Activated CD8-positive, alpha-beta memory T cell treated with anti-CD3 and anti-CD28 coated beads, Interleukin-2, amount 50 U/mL, for 24 hours (primary cell): Measurements from ENCODE around the gene A2ML1.
"Not testable (repeated sequence)": the region's sequence is repeated elsewhere in the genome, so short reads cannot be mapped to it uniquely, and the experiment has no call there.

Source experiments
- DNase-seq: peaks from one replicate; pipeline ENCODE4 v3.0.0-alpha.2; 2020; ENCODE audit errors: extremely low read depth

A2ML1 gene

DNA sequence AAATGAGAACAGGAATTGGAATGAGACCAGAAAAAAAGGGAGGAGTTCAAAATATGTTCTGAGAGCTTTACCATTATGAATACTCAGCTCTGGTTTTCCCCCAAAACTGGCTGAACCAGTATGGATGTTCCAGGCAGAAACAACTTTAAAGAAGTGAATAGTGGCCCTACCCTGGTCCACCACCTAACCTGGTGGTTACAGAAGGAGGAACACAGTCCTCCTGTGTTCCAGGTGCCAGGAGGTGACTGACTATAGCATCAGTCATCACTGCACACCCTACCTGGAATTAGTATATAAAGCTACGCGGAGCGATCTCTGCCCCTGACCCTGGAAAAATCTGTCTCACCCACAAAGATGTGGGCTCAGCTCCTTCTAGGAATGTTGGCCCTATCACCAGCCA is at the start of gene A2ML1:
TSS of gene A2ML1 (plus strand) at position 324 of the 400 bp plus-strand sequence. CDS start at position 355, 31 bp downstream.
- DNase-seq, result no peak

DNA sequence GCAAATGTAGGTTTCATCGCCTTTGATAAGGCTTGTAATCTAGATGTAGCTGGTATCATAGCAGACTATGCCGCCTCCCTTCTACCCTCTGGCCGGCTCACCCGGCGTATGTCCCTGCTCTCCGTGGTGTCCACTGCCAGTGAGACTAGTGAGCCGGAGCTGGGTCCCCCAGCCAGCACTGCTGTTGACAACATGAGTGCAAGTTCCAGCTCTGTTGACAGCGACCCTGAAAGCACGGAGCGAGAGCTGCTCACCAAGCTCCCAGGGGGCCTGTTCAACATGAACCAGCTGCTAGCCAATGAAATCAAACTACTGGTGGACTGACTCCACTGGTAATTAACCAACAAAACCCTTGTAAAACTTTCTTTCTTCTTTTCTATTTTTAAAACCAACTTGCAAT is 49.0 kb upstream of the A2ML1 start:
- DNase-seq, result no peak

DNA sequence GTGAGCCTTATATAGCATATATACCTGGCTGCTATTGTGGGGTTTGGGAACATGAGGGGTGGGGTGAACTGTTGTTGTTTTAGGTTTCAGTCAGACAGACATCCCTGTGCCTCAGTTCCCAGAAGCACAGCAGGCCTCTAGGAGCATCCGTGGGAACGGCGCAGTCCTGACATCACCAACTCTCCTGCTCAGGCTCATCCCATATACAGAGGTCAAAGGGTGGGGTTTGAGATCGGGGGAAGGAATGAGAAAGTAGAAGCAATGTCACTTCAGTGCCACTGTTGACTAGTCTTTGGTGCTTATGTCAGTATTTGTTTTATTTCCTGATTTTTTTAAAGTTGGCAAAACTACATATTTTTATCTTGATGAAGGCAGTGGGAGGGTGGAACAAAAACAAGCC is 43.1 kb upstream of the A2ML1 start:
- DNase-seq, result no peak

DNA sequence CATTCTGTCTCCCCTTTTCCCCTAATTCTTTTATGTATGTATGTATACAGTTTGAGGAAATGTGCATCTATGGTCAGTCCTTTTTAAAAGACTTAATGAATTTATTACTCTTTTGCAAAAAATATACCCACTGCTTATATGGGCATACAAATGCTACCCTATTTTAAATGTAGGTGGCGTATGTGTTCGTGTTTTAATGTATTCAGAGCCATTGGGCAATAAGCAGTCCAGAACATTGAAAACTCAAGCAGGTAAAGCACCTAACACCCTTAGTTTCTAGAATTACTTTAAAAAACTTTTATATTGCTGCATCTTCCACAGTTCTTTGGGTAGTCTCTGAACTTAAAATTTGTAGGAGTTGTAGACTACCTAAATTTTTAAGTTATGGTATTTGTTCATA is 42.6 kb upstream of the A2ML1 start:
- no peak for DNase-seq

DNA sequence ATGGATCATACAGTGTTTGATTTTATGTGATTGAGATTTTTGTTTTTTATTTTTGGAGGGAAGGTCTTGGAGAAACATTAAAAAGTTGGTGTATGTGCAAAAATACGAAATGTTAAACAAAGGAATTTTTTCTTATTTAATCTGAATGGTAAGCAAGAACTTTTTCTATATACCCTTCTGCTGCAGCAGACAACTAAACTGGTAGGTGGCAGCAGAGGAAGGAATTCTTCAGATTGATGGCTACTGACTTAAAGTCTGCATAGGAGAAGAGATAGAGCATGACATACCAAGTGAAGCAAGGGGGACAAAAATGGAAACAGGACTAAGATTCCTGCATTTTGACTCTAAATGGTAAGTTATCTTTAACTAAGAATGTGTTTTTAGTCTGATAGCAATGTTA is 42.0 kb upstream of the A2ML1 start:
- no peak for DNase-seq

DNA sequence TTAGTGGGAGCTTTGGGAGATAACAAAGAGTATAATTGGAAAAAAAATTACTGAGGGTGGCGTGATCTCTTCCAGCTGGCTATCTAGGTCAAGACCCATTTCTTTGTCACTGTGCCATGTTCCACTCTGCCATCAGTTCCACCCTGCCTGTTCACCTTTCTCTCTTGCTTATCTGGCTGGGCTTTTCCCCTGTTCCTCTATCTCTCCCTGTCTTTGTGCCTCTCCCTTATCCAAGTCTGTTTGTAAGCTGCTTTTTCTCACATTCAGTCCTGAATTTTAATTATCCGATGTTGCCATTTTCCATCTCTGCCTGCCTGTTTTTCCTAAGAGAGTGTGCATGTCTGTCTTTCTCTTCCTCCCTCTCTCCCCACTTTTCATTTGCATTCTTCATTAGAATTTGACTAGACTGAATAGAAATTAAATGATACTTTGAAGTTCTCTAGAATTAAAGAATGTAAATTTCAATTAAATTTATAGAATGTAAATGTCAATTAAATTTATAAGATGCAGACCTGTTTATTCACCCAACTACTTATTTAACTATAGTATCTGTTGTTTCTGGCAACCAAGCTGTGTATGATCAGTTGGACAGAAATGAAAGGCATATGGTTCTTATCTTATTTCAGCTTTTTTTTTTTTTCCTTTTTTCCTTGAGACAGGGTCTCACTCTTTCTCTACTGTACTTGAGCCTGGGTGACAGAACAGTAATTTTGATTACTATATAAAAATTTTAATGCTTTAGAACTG is 40.9 kb upstream of the A2ML1 start:
- no peak for DNase-seq

DNA sequence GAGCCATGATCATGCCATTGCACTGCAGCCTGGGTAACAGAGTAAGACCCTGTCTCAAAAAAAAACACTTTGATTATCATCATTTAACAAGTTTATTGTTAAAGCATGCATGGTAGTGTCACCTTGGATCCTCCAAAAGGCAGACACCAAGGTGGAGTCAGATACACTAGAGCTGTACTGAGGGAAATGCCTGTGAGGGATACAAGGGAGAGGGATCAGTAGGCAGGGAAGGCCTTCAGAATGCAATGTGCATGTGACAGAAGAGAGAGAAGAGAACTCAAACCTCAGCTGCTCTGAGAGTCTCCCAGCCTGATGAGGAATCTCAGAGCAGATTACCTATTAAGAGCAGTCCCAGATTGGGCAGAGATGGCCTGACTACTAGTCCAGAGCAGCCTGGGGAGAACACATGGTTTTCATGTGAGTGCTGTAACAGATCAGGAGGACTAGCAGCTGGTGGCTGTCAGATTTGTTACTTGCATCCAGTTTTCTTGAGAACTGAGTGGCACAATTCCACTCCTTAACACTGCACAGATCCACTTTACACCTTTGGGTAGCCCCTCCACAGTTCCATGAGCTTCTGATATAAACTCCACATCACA is 38.0 kb upstream of the A2ML1 start:
- DNase-seq, result no peak

DNA sequence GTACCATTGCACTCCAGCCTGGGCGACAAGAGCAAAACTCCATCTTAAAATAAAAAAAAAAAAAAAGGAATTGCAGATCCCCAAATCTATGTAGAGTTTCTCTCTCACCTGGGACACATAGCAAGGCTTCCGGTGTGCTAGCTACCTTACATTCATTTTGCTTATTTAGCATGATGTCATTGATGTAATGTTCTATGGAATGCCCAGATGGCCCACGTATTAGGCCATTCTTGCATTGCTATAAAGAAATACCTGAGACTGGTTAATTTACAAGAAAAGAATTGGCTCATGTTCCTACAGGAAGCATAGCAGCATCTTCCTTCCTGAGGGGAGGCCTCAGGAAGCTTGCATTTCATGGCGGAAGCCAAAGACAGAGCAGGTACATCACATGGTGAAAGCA is 36.9 kb upstream of the A2ML1 start:
- no peak for DNase-seq

DNA sequence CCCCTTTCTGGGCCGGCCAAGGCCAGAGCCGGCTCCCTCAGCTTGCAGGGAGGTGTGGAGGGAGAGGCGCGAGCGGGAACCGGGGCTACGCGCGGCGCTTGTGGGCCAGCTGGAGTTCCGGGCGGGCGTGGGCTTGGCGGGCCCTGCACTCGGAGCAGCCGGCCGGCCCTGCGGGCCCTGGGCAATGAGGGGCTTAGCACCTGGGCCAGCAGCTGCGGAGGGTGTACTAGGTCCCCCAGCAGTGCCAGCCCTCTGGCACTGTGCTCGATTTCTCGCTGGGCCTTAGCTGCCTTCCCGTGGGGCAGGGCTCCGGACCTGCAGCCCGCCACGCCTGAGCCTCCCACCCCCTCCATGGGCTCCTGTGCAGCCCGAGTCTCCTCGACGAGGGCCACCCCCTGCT is 35.2 kb upstream of the A2ML1 start:
- not testable (repeated sequence) for DNase-seq

DNA sequence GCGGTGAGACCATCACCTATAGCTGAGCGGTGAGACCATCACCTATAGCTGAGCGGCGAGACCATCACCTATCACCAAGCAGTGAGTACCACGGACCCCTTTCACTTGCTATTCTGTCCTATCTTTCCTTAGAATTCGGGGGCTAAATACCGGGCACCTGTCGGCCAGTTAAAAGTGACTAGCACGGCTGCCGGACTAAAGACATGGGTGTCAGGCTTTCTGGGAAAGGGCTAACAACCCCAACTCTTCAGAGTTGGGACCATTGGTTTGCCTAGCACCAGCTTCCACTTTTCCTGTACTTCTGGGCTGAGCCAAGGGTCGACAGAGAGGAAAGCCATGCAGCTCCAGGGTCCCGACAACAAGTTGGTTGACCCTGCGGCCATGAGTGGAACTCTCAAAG is 33.7 kb upstream of the A2ML1 start:
- DNase-seq, result not testable (repeated sequence)

DNA sequence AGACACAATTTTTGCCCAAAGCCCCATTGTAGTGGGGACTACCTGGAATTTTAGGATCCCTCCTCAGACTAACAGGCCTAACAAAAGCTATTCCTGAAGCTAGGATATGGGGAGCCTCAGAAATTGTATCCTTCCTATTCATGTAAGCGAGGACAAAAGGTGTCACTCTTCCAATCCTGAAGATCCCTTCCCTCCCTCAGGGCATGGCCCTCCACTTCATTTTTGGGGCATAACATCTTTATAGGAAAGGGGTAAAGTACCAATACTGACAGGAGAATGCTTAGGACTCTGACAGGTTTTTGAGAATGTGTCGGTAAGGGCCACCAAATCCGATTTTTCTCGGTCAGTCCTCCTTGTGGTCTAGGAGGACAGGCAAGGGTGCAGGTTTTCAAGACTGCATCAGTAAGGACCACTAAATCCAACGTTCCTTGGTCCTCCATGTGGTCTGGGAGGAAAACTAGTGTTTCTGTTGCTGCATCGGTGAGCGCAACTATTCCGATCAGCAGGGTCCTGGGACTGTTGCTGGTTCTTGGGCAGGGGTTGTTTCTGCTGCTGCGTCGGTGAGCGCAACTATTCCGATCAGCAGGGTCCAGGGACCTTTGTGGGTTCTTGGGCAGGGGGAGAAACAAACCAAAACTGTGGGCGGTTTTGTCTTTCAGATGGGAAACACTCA is 32.9 kb upstream of the A2ML1 start:
- not testable (repeated sequence) for DNase-seq

DNA sequence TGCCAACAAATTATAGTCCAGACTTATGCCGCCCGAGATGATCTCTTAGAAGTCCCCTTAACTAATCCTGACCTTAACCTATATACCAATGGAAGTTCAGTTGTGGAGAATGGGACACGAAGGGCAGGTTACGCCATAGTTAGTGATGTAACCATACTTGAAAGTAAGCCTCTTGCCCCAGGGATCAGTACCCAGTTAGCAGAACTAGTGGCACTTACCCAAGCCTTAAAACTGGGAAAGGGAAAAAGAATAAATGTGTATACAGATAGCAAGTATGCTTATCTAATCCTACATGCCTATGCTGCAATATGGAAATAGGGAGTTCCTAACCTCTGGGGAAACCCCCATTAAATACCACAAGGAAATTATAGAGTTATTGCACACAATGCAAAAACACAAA is 29.2 kb upstream of the A2ML1 start:
- DNase-seq, result not testable (repeated sequence)

DNA sequence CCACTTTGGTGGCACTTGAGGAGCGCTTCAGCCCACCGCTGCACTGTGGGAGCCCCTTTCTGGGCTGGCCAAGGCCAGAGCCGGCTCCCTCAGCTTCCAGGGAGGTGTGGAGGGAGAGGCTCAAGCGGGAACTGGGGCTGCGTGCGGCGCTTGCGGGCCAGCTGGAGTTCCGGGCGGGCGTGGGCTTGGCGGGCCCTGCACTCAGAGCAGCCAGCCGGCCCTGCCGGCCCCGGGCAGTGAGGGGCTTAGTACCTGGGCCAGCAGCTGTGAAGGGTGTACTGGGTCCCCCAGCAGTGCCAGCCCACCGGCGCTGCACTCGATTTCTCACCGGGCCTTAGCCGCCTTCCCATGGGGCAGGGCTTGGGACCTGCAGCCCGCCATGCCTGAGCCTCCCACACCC is 27.8 kb upstream of the A2ML1 start:
- not testable (repeated sequence) for DNase-seq

DNA sequence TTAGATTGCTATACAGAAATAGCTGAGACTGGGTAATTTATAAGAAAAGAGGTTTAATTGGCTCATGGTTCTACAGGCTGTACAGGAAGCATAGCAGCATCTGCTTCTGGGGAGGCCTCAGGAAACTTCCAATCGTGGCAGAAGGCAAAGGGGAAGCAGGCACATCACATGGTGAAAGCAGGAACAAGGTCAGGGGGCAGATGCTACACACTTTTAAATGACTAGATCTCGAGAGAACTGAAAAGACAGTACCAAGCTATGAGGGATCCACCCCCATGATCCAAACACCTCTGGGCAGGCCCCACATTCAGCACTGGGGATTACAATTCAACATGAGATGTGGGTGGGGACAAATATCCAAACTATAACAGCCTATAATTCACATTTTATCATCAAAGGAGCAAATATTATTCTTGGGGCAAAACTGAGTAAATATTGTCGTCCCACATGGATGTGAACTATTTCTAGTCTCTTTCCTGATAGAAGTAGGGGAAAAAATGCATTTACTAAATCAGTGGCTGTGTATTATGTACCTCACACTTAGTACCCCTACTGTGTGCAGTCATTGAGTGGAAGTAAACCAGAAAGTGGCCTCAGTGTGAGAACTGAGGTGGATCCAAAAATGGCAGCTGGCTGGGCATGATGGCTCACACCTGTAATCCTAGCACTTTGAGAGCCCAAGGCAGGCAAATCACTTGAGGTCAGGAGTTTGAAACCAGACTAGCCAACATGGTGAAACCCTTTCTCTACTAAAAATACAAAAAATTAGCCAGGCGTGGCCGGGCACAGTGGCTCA is 25.4 kb upstream of the A2ML1 start:
- DNase-seq, result no peak

DNA sequence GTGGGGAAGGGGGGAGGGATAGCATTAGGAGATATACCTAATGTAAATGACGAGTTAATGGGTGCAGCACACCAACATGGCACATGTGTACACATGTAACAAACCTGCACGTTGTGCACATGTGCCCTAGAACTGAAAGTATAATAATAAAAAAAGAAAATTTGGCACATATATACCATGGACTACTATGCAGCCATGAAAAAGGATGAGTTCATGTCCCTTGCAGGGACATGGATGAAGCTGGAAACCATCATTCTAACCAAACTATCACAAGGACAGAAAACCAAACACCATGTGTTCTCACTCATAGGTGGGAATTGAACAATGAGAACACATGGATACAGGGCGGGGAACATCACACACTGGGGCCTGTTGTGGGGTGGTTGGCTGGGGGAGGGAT is 21.2 kb upstream of the A2ML1 start:
- DNase-seq, result not testable (repeated sequence)

DNA sequence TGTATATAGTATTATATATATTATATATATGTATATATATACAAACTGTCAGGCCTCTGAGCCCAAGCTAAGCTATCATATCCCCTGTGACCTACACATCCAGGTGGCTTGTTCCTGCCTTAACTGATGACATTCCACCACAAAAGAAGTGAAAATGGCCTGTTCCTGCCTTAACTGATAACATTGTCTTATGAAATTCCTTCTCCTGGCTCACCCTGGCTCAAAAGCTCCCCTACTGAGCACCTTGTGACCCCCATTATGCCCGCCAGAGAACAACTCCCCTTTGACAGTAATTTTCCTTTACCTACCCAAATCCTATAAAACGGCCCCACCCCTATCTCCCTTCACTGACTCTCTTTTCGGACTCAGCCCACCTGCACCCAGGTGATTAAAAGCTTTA is 17.6 kb upstream of the A2ML1 start:
- DNase-seq, result not testable (repeated sequence)

DNA sequence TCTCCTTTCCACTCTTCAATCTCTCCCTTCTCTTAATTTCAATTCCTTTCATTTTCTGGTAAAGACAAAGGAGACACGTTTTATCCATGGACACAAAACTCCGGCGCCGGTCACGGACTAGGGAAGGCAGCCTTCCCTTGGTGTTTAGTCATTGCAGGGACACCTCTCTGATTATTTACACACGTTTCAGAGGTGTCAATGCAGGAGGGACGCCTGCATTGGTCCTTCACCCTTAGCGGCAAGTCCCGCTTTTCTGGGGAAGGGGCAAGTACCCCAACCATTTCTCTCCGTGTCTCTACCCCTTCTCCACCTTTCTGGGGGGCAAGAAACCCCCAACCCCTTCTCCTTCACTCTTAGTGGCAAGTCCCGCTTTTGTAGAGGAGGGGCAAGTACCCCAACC is 16.9 kb upstream of the A2ML1 start:
- not testable (repeated sequence) for DNase-seq

DNA sequence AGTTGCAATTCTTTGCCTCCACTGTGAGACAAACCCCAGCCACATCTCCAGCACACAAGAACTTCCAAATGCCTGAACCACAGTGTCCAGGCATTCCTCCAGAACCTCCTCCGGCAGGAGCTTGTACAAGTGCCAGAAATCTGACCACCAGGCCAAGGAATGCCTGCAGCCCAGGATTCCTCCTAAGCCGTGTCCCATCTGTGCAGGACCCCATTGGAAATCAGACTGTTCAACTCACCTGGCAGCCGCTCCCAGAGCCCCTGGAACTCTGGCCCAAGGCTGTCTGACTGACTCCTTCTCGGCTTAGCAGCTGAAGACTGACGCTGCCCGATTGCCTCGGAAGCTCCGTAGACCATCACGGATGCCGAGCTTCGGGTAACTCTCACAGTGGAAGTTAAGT is 15.3 kb upstream of the A2ML1 start:
- not testable (repeated sequence) for DNase-seq

DNA sequence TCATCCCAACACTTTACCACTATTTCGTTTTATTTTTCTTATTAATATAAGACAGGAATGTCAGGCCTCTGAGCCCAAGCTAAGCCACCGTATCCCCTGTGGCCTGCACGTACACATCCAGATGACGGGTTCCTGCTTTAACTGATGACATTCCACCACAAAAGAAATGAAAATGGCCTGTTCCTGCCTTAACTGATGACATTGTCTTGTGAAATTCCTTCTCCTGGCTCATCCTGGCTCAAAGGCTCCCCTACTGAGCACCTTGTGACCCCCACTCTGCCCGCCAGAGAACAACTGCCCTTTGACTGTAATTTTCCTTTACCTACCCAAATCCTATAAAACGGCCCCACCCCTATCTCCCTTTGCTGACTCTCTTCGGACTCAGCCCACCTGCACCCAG is 12.3 kb upstream of the A2ML1 start:
- DNase-seq, result not testable (repeated sequence)

DNA sequence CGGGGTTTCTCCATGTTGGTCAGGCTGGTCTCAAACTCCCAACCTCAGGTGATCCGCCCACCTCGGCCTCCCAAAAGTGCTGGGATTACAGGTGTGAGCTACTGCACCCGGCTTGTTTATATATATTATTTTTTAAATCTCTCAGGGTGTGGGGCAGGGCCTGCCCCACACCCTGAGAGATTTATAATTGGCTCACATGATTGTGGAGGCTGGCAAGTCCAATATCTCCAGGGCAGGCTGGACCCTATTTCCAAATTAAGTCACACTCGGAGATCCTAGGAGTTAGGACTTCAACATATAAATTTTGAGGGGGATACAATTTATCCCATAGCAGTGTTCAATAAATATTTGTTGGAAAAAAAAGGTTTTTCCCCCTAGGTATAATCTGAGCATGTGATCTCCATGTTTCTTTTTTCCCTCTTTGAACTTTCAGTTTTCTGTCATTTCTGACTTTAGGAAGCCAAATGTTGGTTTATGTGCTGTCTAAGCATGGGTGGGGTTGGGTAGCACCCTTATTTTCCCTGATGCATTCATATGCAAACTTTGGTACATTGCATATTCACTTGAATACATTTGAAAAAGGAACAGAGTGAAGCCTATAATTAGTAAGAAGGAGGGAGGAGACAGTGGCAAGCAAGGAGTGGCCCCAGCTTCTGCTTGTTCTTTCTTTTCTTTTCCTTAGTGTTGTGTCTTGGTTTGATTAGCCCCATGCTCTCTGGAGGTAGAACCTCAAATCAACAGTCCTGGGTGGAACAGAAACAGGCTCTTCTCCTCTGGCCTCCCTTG is 8.7 kb upstream of the A2ML1 start:
- DNase-seq, result no peak

DNA sequence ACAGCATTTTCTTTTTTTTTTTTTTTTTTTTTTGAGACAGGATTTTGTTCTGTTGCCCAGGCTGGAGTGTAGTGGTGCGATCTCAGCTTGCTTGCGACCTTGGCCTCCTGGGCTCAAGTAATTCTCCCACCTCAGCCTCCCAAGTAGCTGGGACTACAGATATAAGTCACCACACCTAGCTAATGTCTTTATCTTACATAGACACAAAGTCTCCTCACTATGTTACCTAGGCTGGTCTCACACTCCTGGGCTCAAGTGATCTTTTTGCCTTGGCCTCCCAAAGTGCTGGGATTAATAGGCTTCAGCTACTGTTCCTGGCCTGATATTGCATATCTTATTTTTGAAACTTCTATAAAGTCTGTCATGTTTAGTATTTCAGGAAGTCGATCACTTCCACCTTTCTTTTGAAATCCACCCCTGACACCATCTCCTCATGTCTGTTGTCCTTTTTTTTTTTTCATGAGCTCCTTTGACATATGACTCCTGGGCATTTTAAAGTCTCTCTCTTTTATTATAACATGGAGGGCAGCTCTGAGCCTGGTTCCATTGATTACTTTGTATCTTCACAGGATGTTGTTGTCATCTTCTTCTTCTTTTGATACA is 5.9 kb upstream of the A2ML1 start:
- DNase-seq, result no peak
